OCI-LY7 (cell line): ENCODE data around the gene FLNB.

Source experiments
- EZH2phosphoT487 ChIP-seq: fragments of 200-600 bp; sonication (generic); IDR thresholded peaks from 2 replicates; pipeline ENCODE4 v1.6.1; 2018; ENCODE audit warnings: low read depth, borderline replicate concordance, mild to moderate bottlenecking, mixed run types, antibody characterized with exemption, low read length, moderate library complexity, mixed read lengths
- TF ChIP-seq, protein P1 (sequence below): fragments of 200-600 bp; sonication (generic); conservative IDR thresholded peaks from 2 replicates; pipeline ENCODE4 v1.5.1; 2014; ENCODE audit warnings: mild to moderate bottlenecking, antibody characterized with exemption, low read length, moderate library complexity, mixed read lengths

DNA sequence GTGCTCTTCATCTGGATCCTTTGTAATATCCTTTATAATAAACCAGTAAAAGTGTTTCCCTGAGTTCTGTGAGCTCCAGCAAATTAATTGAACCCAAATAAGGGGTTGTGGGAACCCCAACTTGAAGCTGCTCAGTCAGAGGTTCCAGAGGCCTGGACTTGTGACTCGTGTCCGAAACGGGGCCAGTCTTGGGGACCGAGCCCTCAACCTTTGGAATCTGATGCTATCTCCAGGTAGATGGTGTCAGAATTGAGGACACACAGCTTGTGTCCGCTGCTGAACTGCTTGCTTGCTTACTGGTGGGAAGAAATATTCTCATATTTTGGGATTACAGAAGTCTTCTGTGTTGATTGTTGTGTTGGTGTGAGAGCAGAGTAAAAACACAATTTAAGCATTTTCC lies 39.7 kb upstream of the FLNB start:
- TF ChIP-seq, protein P1, sequence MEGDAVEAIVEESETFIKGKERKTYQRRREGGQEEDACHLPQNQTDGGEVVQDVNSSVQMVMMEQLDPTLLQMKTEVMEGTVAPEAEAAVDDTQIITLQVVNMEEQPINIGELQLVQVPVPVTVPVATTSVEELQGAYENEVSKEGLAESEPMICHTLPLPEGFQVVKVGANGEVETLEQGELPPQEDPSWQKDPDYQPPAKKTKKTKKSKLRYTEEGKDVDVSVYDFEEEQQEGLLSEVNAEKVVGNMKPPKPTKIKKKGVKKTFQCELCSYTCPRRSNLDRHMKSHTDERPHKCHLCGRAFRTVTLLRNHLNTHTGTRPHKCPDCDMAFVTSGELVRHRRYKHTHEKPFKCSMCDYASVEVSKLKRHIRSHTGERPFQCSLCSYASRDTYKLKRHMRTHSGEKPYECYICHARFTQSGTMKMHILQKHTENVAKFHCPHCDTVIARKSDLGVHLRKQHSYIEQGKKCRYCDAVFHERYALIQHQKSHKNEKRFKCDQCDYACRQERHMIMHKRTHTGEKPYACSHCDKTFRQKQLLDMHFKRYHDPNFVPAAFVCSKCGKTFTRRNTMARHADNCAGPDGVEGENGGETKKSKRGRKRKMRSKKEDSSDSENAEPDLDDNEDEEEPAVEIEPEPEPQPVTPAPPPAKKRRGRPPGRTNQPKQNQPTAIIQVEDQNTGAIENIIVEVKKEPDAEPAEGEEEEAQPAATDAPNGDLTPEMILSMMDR, result no peak
- TF ChIP-seq EZH2phosphoT487, result no peak
